GM19324 (cell line): ENCODE measurements around the gene RAB27B.

Experiments
- ATAC-seq: cut with Tn5 transposase; IDR thresholded peaks from one replicate; pipeline ENCODE4 v1.9.1; 2021; ENCODE audit warnings: mild to moderate bottlenecking, moderate library complexity; ENCODE audit not compliant: unreplicated experiment, low FRiP score

The RAB27B gene

DNA sequence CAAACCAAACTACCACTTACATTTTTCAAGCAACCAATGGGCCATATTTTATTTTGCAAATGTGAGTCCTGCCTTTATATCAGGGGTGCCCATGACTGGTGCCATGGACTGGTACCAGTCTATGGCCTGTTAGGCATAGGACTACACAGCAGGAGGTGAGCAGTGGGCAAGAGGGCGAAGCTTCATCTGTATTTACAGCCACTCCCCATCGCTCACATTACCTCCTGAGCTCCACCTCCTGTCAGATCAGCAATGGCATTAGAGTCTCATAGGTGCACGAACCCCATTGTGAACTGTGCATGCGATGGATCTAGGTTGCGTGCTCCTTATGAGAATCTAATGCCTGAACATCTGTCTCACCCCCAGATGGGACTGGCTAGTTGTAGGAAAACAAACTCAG, 77.4 kb downstream of the RAB27B start:
- ATAC-seq, result no peak

DNA sequence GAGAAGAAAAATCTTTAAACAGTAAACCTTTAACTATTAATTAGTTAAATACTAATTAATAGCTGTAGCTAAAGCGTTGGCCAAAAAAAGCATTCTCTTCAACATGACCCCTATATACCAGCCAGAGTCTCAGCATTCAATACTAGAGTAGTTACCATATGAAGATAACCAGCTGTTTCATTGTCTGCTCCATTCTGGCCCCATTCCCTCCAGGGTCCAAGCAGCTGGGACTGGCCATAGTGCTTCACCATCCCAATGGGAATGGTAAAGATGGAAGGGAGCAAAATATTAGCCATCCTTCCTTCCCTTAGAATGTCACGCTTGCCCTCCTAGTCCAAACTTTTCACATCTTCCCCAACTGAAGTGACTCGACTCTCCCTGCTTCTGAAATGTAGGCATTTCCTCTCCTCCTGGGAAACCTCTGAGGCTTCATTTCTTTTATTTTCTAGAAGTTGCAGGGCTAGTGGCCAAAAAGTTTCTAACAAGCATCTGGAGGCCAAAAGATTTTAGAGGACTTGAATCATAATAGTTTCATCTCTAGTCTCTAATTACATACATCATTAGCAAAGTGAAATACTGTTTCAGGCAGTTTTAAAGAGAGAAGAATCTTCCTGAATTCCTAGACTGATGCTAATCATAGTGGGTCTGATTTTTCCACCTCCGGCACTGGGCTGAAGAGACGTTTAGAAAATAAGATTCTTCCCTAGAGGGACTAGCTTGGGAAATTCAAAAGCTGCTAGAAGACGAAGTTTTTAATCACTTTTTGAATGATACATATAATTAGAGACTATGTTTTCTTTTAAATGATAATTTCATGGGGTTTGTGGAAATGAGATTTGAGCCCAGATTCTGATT, 78.3 kb downstream of the RAB27B start:
- ATAC-seq, result no peak

DNA sequence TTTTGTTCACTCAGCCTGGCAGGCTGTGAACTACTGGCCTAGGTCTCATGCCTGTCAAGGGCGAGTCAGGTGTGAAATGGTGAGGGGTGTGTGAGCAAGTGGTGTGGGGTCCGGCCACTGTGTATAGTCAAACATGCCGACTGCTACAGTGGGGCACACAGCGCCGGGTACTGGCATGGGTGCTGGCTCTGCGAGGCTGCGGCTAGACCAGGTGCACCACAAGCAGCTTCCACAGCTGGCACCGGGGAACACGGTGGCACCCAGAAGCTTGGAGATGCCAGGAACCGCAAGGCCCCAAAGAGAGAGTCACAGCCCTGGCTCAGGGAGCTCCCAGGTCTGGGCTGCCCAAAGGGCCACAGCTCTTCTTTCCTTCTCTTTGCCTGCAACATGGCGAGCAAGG, 81.3 kb downstream of the RAB27B start:
- ATAC-seq, result no peak

DNA sequence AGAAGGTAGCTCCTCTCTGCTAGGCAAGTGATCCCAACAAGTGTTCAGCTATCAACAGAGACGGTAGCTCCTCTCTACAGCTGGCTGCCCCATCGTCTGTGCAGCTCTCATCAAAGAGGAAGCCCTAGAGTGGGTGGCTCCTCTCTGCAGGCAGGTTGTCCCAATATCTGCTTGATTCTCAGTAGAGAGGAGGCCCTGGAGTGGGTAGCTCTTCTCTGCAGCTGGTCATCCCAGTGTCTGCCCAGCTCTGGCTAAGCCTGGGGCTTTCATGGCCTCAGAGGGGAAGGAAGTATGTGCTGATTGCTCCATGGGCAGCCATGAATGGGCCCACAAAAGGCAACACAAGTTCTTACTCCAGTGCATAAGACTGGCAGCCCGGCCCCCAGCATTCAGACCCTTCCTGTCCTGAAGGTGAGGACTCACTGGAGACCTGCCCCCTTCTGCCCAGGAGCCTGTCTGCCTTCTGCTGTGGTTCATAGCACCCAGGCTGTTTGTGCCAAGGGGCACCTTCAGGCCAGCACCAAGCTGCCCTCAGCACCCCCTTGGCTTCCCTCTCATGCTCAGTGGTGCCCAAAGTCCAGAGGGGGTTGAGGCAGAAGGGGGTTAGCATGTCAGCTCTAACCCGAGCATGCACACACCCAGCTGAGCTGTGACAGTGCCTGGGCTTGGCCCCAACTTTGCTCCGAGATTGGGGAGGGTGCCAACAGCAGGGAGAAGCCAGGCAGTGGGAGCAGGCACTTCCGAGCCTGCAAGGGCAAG, 82.1 kb downstream of the RAB27B start:
- no peak for ATAC-seq

DNA sequence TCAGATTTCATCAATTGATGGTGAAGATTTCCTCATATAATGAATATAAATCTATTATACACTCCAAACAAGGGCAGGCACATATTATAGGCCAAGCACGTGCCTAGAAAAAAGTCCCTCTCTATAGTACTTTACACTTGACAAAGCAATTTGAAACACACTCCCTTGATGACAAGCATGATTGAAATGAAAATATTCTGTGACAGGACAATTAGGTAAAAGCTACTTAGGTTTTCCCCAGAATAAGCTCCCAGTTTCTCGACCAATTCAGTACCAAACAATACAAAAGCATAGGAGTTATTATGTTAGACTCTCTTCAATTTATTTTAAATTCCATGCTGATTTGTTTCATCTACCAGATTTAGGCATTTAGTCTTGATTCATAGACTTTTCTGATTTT, 83.3 kb downstream of the RAB27B start:
- ATAC-seq, result no peak

DNA sequence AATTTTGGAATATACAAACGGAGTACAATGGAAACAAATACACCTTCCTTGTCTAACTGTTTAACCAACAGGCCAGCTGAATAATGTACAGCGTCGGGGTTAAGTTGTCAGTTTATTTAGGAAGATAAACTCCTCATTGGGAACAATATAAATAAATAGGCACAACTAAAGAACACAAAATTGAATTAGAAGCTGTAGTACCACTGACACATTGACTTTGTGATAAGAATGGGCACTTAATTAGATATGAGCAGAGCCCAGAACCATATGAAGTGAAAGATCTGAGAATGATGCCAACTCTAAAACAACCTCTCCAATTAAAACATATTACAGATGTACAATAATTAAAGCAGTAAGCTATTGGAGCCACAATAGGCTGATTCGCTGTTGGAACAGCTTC, 86.5 kb downstream of the RAB27B start:
- ATAC-seq, result no peak

DNA sequence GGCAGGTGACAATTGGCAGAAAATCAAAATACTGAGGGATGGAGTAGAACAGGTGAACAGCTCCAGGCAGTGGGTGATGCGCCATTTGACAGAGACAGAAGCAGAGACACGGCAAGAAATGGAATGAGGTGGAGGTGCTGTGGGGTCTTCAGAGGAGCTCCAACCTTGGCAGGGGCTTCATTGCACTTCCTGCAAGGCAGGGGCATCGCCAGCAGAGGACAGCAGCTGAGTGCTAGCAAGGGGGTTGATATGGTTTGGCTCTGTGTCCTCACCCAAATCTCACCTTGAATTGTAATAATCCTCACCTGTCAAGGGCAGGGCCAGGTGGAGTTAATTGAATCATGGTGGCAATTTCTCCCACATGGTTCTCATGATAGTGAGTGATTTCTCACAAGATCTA, 88.2 kb downstream of the RAB27B start:
- ATAC-seq, result no peak

DNA sequence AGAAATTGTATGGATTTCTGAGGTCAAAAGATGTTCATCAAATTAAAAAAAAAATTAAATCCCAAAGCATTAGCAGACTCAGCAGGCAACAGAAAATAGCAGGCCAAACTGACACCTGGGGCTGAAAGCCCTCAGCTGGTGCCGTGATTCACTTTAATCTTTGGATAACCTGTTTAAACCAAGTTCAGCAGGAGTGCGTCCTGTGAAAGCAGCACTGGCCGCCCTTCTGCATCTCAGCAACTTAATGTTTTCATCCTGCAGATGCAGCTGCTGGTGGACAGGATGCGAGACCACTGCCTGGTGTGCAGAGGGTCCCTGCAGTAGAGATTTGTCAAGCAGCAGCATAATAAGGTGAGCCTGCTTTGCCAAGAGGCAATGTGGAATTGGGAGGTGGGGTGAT, 89.8 kb downstream of the RAB27B start:
- no peak for ATAC-seq

DNA sequence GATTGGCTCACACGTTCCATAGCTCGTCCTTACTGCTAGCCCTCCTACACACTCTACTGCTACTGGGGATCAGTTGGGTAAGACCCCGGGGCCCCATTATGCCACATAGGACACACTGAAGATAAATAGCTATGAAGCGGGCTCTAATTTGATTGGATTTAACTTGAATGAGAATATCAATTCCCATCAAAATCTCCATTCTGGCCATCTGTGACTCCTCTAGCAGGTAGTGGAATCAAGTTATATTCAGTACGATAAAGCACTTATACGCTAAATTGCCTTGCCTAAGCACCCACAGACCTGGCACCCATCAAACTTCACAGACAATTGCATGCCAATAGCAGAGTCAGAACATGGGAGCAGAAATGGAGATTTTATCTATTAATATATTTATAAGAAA, 91.1 kb downstream of the RAB27B start:
- no peak for ATAC-seq

DNA sequence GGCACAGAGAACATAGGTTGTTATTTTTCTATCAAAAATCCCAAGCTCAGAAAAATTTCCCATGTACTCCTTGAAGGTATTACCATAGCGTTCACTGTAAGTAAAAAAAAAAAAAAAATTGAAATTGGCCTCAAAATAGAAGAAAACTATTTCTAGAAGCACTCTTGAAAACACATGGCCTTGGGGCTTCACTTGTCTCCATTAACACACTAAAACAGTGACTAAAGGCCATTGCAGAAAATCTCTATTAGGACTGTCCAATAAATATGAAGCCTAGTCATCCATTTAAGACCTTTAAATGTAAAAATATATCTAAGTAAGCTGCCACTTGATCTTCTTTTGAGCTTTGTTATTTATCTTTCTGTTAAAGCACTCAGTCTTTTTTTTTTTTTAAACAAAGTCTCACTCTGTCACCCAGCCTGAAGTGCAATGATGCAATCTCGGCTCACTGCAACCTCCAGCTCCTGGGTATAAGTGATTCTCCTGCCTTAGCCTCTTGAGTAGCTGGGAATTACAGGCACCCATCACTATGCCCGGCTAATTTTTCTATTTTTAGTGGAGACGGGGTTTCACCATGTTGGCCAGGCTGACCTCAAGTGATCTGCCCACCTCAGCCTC, 95.2 kb downstream of the RAB27B start:
- ATAC-seq, result no peak

DNA sequence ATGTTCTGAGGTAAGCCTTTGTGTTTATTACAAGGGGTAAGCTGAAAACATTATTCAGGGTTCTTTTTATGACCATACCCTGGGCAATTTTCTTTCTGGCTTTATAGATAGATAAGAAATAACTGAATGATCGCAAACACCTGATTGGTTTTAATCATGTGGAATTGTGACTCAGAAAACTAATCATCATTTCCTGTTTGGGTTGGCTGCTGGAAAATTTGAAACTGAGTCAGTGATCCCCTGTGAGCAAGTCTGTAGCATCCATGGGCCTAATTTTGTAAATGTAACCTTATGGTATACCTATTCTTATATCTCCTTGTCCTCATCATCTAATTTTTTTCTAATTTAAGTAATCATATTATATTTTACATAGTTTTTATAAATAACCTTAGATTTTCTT, 96.7 kb downstream of the RAB27B start:
- no peak for ATAC-seq

DNA sequence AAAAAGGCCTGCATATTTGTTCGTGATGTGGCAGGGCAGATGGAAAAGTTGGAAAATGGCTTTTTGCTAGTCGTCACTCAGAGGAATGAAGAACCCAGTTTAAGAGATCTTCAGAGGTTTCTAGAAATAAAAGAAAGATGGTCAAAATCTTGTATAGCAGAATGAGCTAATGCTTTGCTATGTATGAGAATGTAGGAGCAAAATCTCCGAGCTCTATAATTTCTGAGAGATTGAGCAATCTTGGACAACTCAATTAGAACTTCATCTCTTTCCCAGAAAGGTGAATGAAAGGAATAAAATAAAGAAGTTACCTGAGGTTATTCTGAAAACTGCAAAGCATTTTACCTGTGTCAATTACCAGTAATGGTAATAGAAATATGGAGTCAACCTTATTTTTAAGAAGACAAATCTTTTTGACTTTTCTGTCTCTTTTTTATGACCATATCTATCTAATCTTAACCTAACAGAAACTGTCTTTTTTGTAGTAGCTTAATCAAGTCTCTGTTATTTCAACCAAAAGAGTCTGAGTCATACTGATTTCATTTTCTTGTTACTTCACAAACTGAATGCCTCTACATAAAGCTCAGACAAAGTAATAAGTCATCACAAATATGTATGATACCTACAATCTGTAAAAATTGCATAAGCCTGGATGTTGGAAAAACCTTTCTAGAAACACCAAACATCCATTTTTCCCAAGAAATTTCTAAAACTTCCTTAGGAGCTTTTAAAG, 98.5 kb downstream of the RAB27B start:
- no peak for ATAC-seq

DNA sequence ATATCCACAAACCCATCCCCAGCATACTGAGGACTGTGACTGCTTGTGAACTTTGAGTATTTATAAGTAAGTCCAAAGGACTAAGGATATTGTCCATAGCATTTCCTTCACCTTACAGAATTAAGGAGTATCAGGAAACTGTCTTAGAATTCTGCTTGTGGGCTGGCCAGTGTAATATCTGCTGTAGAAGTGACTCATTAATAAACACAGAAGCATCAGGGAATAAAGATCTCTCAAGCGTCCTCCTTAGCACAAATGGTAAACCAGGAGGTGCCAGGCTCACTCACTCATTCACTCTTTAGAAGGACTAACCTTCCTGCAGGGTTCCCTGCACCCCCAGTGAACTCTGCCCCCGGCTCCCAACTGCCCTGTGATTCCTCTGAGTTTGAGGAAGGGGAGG, 100.0 kb downstream of the RAB27B start:
- ATAC-seq, result no peak

DNA sequence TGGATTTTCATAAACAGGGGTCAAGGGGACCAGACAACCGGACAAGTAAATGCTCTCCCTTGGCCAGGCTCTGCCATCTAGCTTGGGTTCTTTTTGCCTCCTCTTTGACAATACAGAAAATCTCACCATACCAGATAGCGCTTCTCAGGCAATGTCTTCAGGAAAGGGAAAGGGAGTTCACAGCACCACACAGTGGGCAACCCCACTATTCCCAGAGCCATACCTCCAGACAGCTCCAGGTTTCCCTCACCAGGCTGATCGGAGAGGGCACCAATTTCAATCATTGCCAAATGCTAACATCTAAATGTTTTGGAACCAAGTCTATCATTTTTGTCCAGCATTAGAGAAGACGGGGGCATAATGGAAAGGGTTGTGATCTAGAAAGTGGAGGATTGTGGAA, 102.9 kb downstream of the RAB27B start:
- ATAC-seq, result no peak

DNA sequence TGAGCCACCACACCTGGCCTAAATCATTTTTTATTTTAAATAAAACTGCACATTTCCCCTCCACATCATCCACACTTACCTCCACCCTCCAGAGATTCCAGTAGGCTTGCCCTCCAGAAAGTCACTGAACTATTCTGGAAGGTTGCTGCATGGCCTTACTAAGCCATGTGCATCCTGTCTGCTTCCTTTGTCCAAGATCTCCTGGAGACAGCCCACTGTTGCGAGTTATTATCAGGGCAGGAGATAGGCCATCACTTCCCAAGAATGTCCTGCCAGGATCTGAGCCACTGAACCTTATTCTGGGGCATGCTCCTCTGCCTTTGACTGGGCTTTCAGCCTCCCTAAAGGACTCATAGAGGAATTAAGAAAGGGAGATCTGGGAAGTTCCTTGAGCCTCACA, 104.2 kb downstream of the RAB27B start:
- ATAC-seq, result no peak

DNA sequence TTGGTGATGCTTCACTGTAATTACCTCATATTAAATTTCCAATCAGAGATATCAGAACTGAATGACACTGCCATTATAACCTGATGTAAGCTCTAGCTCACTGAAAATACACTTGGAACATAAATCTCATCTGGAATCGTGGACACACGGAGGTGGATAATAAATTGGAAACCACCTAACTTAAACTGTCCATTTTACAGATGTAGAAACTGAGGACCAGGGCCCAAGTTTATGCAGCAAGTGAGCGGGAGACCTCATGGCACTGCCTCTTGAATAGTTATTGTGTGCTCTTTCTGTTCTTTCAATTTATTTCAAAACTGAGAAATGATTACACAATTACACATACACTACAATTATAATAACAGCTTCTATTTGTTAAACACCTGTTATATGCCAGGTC, 110.2 kb downstream of the RAB27B start:
- no peak for ATAC-seq

DNA sequence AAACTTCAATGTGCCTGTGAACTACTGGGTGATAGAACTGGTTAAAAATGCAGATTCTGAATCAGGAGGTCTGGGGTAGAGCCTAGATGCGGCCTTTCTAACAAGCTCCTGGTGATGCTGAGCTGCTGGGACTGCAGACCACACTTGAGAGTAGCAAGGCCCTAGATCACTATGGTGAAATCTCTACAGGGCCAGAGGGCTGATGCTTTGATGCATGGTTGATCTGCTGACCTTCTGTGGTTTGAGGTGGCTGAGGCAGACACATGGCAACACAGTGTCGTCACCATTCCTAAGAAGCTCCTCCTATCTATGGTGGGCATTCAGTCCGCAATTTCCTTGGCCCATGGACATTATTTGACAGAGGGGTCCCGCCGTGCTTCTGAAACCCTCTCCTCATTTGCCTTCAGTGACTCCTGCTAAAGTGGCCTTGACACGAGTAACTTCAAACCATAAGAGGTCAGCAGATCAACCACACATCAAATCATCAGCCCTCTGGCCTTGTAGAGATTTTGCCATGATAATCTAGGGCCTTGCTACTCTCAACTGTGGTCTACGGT, 111.2 kb downstream of the RAB27B start:
- no peak for ATAC-seq

DNA sequence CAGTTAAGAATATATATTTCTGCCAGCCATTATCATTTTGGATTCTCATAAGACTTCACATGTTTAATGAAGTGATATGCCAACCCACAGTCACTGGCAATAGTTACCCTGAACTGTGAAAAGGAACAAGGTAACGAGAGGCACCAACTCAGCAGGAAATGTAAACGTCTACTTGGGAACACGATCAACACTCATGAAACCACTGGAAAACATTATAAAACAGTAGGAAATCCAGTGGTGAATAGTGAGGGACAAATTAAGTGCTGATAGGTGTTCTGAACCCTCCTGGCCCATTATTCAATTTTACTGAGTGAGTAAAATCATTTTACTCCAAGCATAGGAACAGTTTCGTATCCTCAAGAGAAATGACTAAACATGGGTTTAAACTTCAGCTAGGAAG, 113.9 kb downstream of the RAB27B start:
- ATAC-seq, result no peak

DNA sequence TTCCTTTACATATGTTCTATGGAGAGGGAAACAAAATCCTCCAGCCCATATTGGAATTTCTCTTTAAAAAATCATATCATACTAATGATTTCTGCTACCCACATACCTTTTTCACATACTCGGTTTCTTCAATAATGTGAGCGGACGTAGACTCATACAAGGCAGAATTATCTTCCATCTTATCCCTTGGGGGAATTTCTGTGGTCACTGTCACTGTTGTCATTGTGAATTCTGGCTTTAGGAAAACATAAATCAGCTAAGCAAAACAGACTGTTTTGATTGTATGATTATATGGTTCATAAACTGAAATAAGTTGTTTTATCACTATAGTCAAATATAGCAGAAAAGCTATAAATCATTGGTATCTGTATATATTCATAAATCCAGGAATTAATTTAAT, 114.3 kb downstream of the RAB27B start:
- no peak for ATAC-seq
